A549 (cell line): ENCODE data around the gene DENND4B. TPM values are rescaled to one million over a fixed set of nuclear protein-coding genes. Genes with fewer than 3 reads are reported as not detected.

Experiments
- ATAC-seq, 2 experiments: fragments of 200-7000 bp in 1 of 2; fragments of >200 bp in 1 of 2; cut with Nextera tagmentation in 1 of 2; cut with Tn5 transposase in 1 of 2; 3 replicates each; pipeline versions ENCODE4 v1.8.0 to v1.9.1; 2018 to 2020; ENCODE audit warnings: mild to moderate bottlenecking in 1 of 2, moderate library complexity in 1 of 2
- CTCF ChIA-PET: fragments of 300-600 bp; sonication (Branson Sonifier 250); formaldehyde crosslinking; extraction: SDS; loops from one replicate; lab custom pipeline; 2021; ENCODE audit warnings: antibody characterized with exemption, inconsistent platforms; lab: Yijun Ruan, JAX
- POLR2A ChIA-PET: fragments of 350-600 bp; formaldehyde crosslinking; extraction: SDS; loops from one replicate; lab custom pipeline; 2021; ENCODE audit warnings: antibody characterized with exemption, inconsistent platforms; lab: Yijun Ruan, JAX
- DNase-seq, 2 experiments: peaks; one replicate each; pipeline versions ENCODE4 v3.0.0 to v3.0.0-alpha.2; 2011 to 2016; ENCODE audit warnings: low read depth in 1 of 2, low spot score in 1 of 2
- FAIRE-seq: peaks from 2 replicates; lab custom pipeline; 2011; peaks lifted over from hg19 to GRCh38; lab: Jason Lieb, UNC
- H3K27ac ChIP-seq, 2 experiments: fragments of >200 bp; sonication (Bioruptor Twin); formaldehyde crosslinking; 3 replicates each; pipeline ENCODE4 v1.5.1; 2016 to 2017
- H3K4me1 ChIP-seq: fragments of >200 bp; sonication (Bioruptor Twin); formaldehyde crosslinking; 3 replicates; pipeline ENCODE4 v1.6.1; 2016
- H3K4me2 ChIP-seq: fragments of >200 bp; sonication (Bioruptor Twin); formaldehyde crosslinking; 3 replicates; pipeline ENCODE4 v1.6.1; 2016
- H3K4me3 ChIP-seq: fragments of >200 bp; sonication (Bioruptor Twin); formaldehyde crosslinking; 3 replicates; pipeline ENCODE4 v1.5.1; 2016
- H3K9me3 ChIP-seq: fragments of >200 bp; sonication (Bioruptor Twin); formaldehyde crosslinking; 3 replicates; pipeline ENCODE4 v1.6.1; 2016
- FOSL2 ChIP-seq, 2 experiments: fragments of 450-650 bp in 1 of 2; fragments of >200 bp in 1 of 2; sonication (Bioruptor Twin) in 1 of 2; formaldehyde crosslinking; IDR thresholded peaks; 2 replicates each; pipeline versions ENCODE4 v1.5.0 to v1.6.1; 2016 to 2020; ENCODE audit warnings: mild to moderate bottlenecking in 1 of 2, moderate library complexity in 1 of 2
- HEYL ChIP-seq: fragments of 250-450 bp; sonication (Bioruptor Pico); IDR thresholded peaks from 2 replicates; pipeline ENCODE4 v1.8.0; 2021; ENCODE audit warnings: mild to moderate bottlenecking, moderate library complexity
- HOXB13 ChIP-seq: fragments of 250-450 bp; sonication (Bioruptor Pico); IDR thresholded peaks from 2 replicates; pipeline ENCODE4 v1.5.0; 2020; ENCODE audit warnings: low read depth, mild to moderate bottlenecking, moderate library complexity
- JUN ChIP-seq, 2 experiments: fragments of >200 bp; sonication (Bioruptor Twin); formaldehyde crosslinking; IDR thresholded peaks; 2 replicates in 1 of 2; 3 replicates in 1 of 2; pipeline ENCODE4 v1.6.1; 2016 to 2017
- JUNB ChIP-seq: fragments of >200 bp; sonication (Bioruptor Twin); formaldehyde crosslinking; IDR thresholded peaks from 2 replicates; pipeline ENCODE4 v1.6.1; 2016
- KDM5A ChIP-seq: fragments of 200-600 bp; sonication (generic); IDR thresholded peaks from 2 replicates; pipeline ENCODE4 v1.6.1; 2016; ENCODE audit warnings: antibody characterized with exemption, mild to moderate bottlenecking
- NPAS2 ChIP-seq: fragments of 250-450 bp; sonication (Bioruptor Pico); IDR thresholded peaks from 2 replicates; pipeline ENCODE4 v1.8.0; 2022; ENCODE audit warnings: mild to moderate bottlenecking, moderate library complexity, borderline replicate concordance
- PHF8 ChIP-seq: fragments of 200-600 bp; sonication (generic); IDR thresholded peaks from 2 replicates; pipeline ENCODE4 v1.6.1; 2016; ENCODE audit warnings: low read depth, mild to moderate bottlenecking, antibody characterized with exemption, moderate library complexity, borderline replicate concordance
- POLR2A ChIP-seq: IDR thresholded peaks from 2 replicates; pipeline ENCODE4 v1.6.1; 2012; ENCODE audit warnings: mild to moderate bottlenecking, low read length
- RAD21 ChIP-seq, 2 experiments: fragments of >200 bp in 1 of 2; sonication (Bioruptor Twin) in 1 of 2; formaldehyde crosslinking in 1 of 2; IDR thresholded peaks in 1 of 2; conservative IDR thresholded peaks in 1 of 2; 2 replicates in 1 of 2; 3 replicates in 1 of 2; pipeline ENCODE4 v1.6.1; 2012 to 2018; ENCODE audit warnings: inconsistent platforms in 1 of 2
- RCOR1 ChIP-seq: fragments of 150-350 bp; IDR thresholded peaks from 2 replicates; pipeline ENCODE4 v1.6.1; 2014; ENCODE audit warnings: antibody characterized with exemption, low read length, low read depth
- RFX5 ChIP-seq: fragments of 450-650 bp; IDR thresholded peaks from 2 replicates; pipeline ENCODE4 v1.7.1; 2014; ENCODE audit warnings: antibody characterized with exemption, mild to moderate bottlenecking, moderate library complexity
- SREBF2 ChIP-seq: fragments of 450-650 bp; IDR thresholded peaks from 2 replicates; pipeline ENCODE4 v1.6.1; 2014; ENCODE audit warnings: mild to moderate bottlenecking, moderate library complexity
- ZNF302 ChIP-seq: fragments of 250-450 bp; sonication (Bioruptor Pico); IDR thresholded peaks from 2 replicates; pipeline ENCODE4 v1.9.0; 2021; ENCODE audit warnings: inconsistent platforms, mild to moderate bottlenecking, moderate library complexity
- ZSCAN20 ChIP-seq: fragments of 250-450 bp; sonication (Bioruptor Pico); IDR thresholded peaks from 2 replicates; pipeline ENCODE4 v1.8.0; 2022; ENCODE audit warnings: mild to moderate bottlenecking, moderate library complexity
- WGBS: methylation state at CpG from one replicate; pipeline ENCODE4 v1.1.6; 2017; ENCODE audit errors: missing lambda C conversion rate; 5-methylcytosine and 5-hydroxymethylcytosine counted together
- polyA plus RNA-seq, 4 experiments: library from polyadenylated mRNA; depleted of rRNA in 3 of 4; stranded (reverse); fragments of >200 nt; fragmentation: RNase III in 1 of 4; extraction: RNeasy Plus Mini Kit Qiagen cat#74134 plus additional on column Dnase treatment in 1 of 4; gene quantifications; 2 replicates in 3 of 4; 3 replicates in 1 of 4; pipeline ENCODE4 v1.2.3, GENCODE V29; 2011 to 2017
- TF ChIP-seq, protein P1 (sequence below): IDR thresholded peaks from 2 replicates; pipeline ENCODE4 v1.6.1; 2012
- TF ChIP-seq, protein P2 (sequence below): fragments of >200 bp; sonication (Bioruptor Twin); formaldehyde crosslinking; IDR thresholded peaks from 3 replicates; pipeline ENCODE4 v1.6.1; 2016

Gene DENND4B
- polyA plus RNA-seq, 2 of the 4 experiments (the other 2 are of a cell fraction), result 18.7 to 43.3 TPM

DNA sequence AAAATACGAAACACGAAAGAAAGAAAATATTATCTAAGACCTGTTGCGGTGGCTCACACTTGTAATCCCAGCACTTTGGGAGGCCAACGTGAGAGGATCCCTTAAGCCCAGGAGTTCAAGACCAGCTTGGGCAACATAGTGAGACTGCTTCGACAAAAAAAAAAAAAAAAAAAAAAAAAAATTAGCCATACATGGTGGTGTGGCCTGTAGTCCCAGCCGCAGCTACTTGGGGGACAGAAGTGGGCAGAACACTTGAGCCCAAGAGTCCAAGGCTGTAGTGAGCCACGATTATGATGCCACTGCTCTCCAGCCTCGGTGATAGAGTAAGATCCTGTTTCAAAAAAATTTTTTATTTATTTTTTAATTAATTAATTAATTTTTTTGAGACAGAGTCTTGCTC is 41.1 kb upstream of the DENND4B start:
- ATAC-seq (no peak), DNase-seq (no peak), FAIRE-seq (no peak)
- Histone ChIP-seq H3K9me3 (no peaks in the 10 kb centered on the region), H3K4me3 (no peak overlapping the region), H3K4me2 (no peak overlapping the region), H3K4me1 (peaks cover 19% of the 10 kb centered on the region), H3K27ac (peak overlapping the region in 1 of 2 experiments; percentile 88; a peak in 2 of 6 replicates)
- CTCF ChIA-PET, result interaction anchor here (0.7 to 5.4 kb wide), 29 partner anchors 12 to 477 kb away, joined by 3 to 90 read pairs (median 9); partner anchors contain the start of genes CREB3L4, DENND4B, GATAD2B and JTB
- POLR2A ChIA-PET, result interaction anchor here (1.0 to 1.9 kb wide), 2 partner anchors 20 to 24 kb away, joined by 3 to 13 read pairs; partner anchors contain the start of genes CREB3L4 and SLC39A1
- TF ChIP-seq KDM5A (no peak), NPAS2 (CRISPR knock-in tag) (no peak), JUNB (no peak), RAD21 (conservative IDR thresholded peaks at IDR 0.05 in 1 of 2, IDR thresholded peaks at IDR 0.05 in 1 of 2) (no peak), ZNF302 (CRISPR knock-in tag) (no peak)
- TF ChIP-seq, protein P1, sequence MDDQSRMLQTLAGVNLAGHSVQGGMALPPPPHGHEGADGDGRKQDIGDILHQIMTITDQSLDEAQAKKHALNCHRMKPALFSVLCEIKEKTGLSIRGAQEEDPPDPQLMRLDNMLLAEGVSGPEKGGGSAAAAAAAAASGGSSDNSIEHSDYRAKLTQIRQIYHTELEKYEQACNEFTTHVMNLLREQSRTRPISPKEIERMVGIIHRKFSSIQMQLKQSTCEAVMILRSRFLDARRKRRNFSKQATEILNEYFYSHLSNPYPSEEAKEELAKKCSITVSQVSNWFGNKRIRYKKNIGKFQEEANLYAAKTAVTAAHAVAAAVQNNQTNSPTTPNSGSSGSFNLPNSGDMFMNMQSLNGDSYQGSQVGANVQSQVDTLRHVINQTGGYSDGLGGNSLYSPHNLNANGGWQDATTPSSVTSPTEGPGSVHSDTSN, result no peak
- WGBS, result 89% methylated on average over 8 of the region's 8 CpGs

DNA sequence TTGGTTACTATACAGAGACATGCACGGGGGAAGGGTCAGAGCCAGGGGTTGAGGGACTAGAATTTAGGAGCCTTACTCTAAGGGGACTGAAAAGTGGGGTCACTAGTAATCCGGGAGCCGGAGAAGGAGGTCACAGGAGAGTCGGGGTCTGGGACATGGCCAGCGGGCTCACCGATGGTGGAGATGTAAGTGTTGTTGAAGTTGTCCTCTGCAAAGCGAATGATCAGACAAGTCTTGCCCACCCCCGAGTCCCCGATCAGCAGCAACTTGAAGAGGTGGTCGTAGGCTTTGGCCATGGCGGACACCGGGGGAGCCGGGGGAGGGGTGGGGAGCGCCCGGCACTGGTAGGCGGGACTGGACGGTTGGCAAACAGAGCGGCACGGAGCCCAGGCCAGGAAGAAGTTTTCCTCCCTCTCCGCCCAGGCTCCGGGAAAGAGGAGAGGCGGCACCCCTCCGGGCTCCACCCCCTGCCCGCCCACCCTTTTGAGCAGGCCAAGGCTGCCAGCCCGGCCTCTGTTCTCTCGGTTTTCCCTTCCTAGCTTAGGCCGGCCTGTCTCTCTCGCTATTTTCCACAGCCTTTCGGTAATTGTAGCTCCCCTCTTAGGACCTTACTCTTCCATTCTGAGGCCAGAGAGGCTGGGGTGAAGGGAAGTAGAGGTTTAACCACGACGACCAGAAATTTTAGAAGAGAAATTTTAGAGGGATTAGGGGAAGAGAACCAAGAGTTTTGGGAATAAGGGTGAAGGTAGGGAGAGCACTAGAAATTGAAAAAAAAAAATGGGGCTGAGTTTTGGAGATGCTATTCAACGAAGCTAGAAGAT is 39.6 kb upstream of the DENND4B start, which contains the start of gene RAB13:
Gene RAB13, minus strand, starts transcription at position 399 of the 821 bp plus-strand sequence. Its CDS starts 103 bp downstream, at position 296.
- FAIRE-seq (no peak), DNase-seq (peak; percentile 84 to 94), ATAC-seq (peak; percentile 90 to 92)
- Histone ChIP-seq H3K4me2 (peak within 1 kb of the TSS; percentile 85), H3K4me1 (peaks cover 10% of the 10 kb centered on the region), H3K9me3 (no peaks in the 10 kb centered on the region), H3K27ac (peak within 1 kb of the TSS; percentile 79 to 88), H3K4me3 (peak within 1 kb of the TSS; percentile 60)
- under 1% methylated on average over 18 of the region's 32 CpGs for WGBS
- ChIA-PET CTCF (interaction anchor here (0.5 to 5.4 kb wide), 63 partner anchors 11 to 631 kb away, joined by 3 to 90 read pairs (median 4); partner anchors contain the start of genes CREB3L4, CRTC2, DENND4B and GATAD2B), POLR2A (interaction anchor here (0.6 to 2.4 kb wide), 8 partner anchors 9 to 454 kb away, joined by 3 to 13 read pairs (median 4); partner anchors contain the start of genes CREB3L4, ILF2, JTB and SLC39A1)
- no peak for TF ChIP-seq HOXB13
- TF ChIP-seq, protein P2, sequence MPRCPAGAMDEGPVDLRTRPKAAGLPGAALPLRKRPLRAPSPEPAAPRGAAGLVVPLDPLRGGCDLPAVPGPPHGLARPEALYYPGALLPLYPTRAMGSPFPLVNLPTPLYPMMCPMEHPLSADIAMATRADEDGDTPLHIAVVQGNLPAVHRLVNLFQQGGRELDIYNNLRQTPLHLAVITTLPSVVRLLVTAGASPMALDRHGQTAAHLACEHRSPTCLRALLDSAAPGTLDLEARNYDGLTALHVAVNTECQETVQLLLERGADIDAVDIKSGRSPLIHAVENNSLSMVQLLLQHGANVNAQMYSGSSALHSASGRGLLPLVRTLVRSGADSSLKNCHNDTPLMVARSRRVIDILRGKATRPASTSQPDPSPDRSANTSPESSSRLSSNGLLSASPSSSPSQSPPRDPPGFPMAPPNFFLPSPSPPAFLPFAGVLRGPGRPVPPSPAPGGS, result peak; percentile 49; the same call in 1 of the 3 replicates
- TF ChIP-seq RFX5, result 0 out of 2 replicates have a peak, but pooled peaks have one; percentile 26
- TF ChIP-seq JUN (IDR thresholded peaks at IDR 0.05), result peak; percentile 25 to 33; a peak in 2 of 5 replicates
- peak; percentile 38; the same call in 1 of the 2 replicates for TF ChIP-seq POLR2A
- no peak for TF ChIP-seq RCOR1

DNA sequence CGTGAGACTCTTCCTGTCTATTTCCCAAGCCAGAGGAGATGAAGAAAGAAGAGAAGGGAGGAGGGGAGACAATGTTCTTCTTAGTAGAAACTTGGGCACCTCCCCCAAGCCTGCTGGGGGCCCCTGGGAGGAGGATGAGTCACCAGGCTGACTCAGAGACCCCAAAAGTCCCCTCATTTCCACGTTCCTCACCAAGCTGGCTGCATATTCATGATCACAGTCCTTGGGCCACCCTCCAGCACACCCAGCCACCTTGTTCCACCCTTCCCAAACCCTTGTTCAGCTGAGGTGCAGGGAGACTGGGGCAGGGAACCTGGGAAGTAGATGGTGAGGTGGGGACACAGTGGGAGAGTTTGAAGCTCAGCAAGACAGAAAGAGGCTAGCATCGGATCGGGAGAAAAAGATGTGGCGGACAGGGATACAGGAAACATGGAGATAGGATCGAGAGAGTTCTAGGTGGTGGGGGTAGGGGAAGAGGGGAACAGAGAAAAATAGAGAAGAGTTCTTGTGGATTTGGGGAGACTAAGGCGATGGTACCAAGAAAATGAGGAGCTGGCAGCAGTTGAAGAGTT is 38.9 kb upstream of the DENND4B start:
- ChIA-PET CTCF (interaction anchor here (0.5 to 5.4 kb wide), 20 partner anchors 10 to 633 kb away, joined by 3 to 90 read pairs (median 6); partner anchors contain the start of genes CREB3L4, DENND4B, JTB and SLC39A1), POLR2A (interaction anchor here (0.9 to 2.4 kb wide), 6 partner anchors 8 to 314 kb away, joined by 3 to 13 read pairs (median 6); partner anchors contain the start of genes CREB3L4, ILF2, JTB and SLC39A1)
- Histone ChIP-seq H3K9me3 (no peaks in the 10 kb centered on the region), H3K4me2 (peak overlapping the region; percentile 85), H3K4me3 (peak overlapping the region; percentile 60), H3K27ac (peak overlapping the region; percentile 79 to 88), H3K4me1 (peaks cover 10% of the 10 kb centered on the region)
- DNase-seq, result no peak
- 21% methylated on average over 7 of the region's 7 CpGs for WGBS
- 0 out of 6 replicates have a peak, but pooled peaks of 1 of the 2 experiments have one; percentile 4 for ATAC-seq
- TF ChIP-seq PHF8, result no peak
- no peak for TF ChIP-seq HEYL
- no peak for TF ChIP-seq SREBF2
- no peak for TF ChIP-seq FOSL2 (IDR thresholded peaks at IDR 0.05)
- TF ChIP-seq FOSL2 (CRISPR knock-in tag; IDR thresholded peaks at IDR 0.05), result peak; percentile 69
- no peak for TF ChIP-seq ZSCAN20 (CRISPR knock-in tag)
- TF ChIP-seq JUN (IDR thresholded peaks at IDR 0.05), result no peak
- no peak for TF ChIP-seq RAD21 (conservative IDR thresholded peaks at IDR 0.05 in 1 of 2, IDR thresholded peaks at IDR 0.05 in 1 of 2)
- FAIRE-seq, result no peak
